SK-N-SH treated with all-trans-retinoic acid at 6 μM for 48 hours (cell line): ENCODE data around the gene ANKRA2.

Source experiments
- ATAC-seq: fragments of 200-7000 bp; cut with Tn5 transposase; 3 replicates; pipeline ENCODE4 v1.9.1; 2020; ENCODE audit warnings: mild to moderate bottlenecking, moderate library complexity
- ARNTL ChIP-seq: fragments of 450-650 bp; formaldehyde crosslinking; IDR thresholded peaks from 2 replicates; pipeline ENCODE4 v1.5.0; 2020; ENCODE audit warnings: low read depth, mild to moderate bottlenecking, moderate library complexity, borderline replicate concordance
- BACH2 ChIP-seq: fragments of 250-450 bp; sonication (Bioruptor Pico); IDR thresholded peaks from 2 replicates; pipeline ENCODE4 v1.9.0; 2021; ENCODE audit warnings: mild to moderate bottlenecking, borderline replicate concordance
- CSDC2 ChIP-seq: fragments of 250-450 bp; sonication (Bioruptor Pico); IDR thresholded peaks from 2 replicates; pipeline ENCODE4 v1.5.0; 2020; ENCODE audit warnings: mild to moderate bottlenecking, moderate library complexity
- CSRNP3 ChIP-seq: fragments of 250-450 bp; sonication (Bioruptor Pico); IDR thresholded peaks from 2 replicates; pipeline ENCODE4 v1.5.1; 2021; ENCODE audit warnings: mild to moderate bottlenecking, moderate library complexity
- ESRRG ChIP-seq: fragments of 250-450 bp; sonication (Bioruptor Pico); IDR thresholded peaks from 2 replicates; pipeline ENCODE4 v1.6.1; 2021; ENCODE audit warnings: mild to moderate bottlenecking
- GLIS3 ChIP-seq: fragments of 250-450 bp; sonication (Bioruptor Pico); IDR thresholded peaks from 2 replicates; pipeline ENCODE4 v1.5.0; 2020; ENCODE audit warnings: mild to moderate bottlenecking, moderate library complexity
- ISL1 ChIP-seq: fragments of 250-450 bp; sonication (Bioruptor Pico); IDR thresholded peaks from 2 replicates; pipeline ENCODE4 v2.1.2; 2022; ENCODE audit warnings: mild to moderate bottlenecking, moderate library complexity
- PATZ1 ChIP-seq: fragments of 250-450 bp; sonication (Bioruptor Pico); IDR thresholded peaks from 2 replicates; pipeline ENCODE4 v1.8.0; 2020; ENCODE audit warnings: mild to moderate bottlenecking, moderate library complexity, borderline replicate concordance
- PPARA ChIP-seq: fragments of 250-450 bp; sonication (Bioruptor Pico); IDR thresholded peaks from 2 replicates; pipeline ENCODE4 v1.5.0; 2020; ENCODE audit warnings: mild to moderate bottlenecking, borderline replicate concordance
- RARB ChIP-seq: fragments of 250-450 bp; sonication (Bioruptor Pico); IDR thresholded peaks from 2 replicates; pipeline ENCODE4 v1.8.0; 2021; ENCODE audit warnings: mild to moderate bottlenecking, moderate library complexity
- SNAI2 ChIP-seq: fragments of 250-450 bp; sonication (Bioruptor Pico); IDR thresholded peaks from 2 replicates; pipeline ENCODE4 v1.5.0; 2020; ENCODE audit warnings: mild to moderate bottlenecking, moderate library complexity
- TCF4 ChIP-seq: fragments of 250-450 bp; sonication (Bioruptor Pico); IDR thresholded peaks from 2 replicates; pipeline ENCODE4 v1.8.0; 2021; ENCODE audit warnings: mild to moderate bottlenecking, moderate library complexity, borderline replicate concordance
- TSHZ2 ChIP-seq: fragments of 250-450 bp; sonication (Bioruptor Pico); IDR thresholded peaks from 2 replicates; pipeline ENCODE4 v1.5.0; 2020; ENCODE audit warnings: mild to moderate bottlenecking, moderate library complexity
- ZFP3 ChIP-seq: fragments of 250-450 bp; sonication (Bioruptor Pico); IDR thresholded peaks from 2 replicates; pipeline ENCODE4 v1.5.0; 2020; ENCODE audit warnings: mild to moderate bottlenecking, moderate library complexity
- ZFP30 ChIP-seq: fragments of 450-650 bp; formaldehyde crosslinking; IDR thresholded peaks from 2 replicates; pipeline ENCODE4 v1.5.0; 2022; ENCODE audit warnings: mild to moderate bottlenecking, moderate library complexity
- ZNF565 ChIP-seq: fragments of 450-650 bp; formaldehyde crosslinking; conservative IDR thresholded peaks from 2 replicates; pipeline ENCODE4 v1.5.0; 2020; ENCODE audit warnings: low read depth, mild to moderate bottlenecking, moderate library complexity
- ZNF70 ChIP-seq: fragments of 450-650 bp; formaldehyde crosslinking; IDR thresholded peaks from 2 replicates; pipeline ENCODE4 v1.5.0; 2020; ENCODE audit warnings: mild to moderate bottlenecking, moderate library complexity

The ANKRA2 gene

GRCh38 chr5:73565969-73566547 is 619 bp upstream of the ANKRA2 start:
- no peak; the same call in 2 of the 3 replicates for ATAC-seq

GRCh38 chr5:73564675-73565074 is 764 bp downstream of the ANKRA2 start:
- peak; percentile 43 for ATAC-seq
- no peak for TF ChIP-seq ZNF70
- TF ChIP-seq PPARA, result no peak

More at GRCh38 chr5:73565969-73566547, 619 bp upstream of the ANKRA2 start:
- no peak for TF ChIP-seq RARB (CRISPR knock-in tag)
- peak; percentile 99 for TF ChIP-seq ZFP3 (CRISPR knock-in tag)

GRCh38 chr5:73564018-73564417 is 1.4 kb downstream of the ANKRA2 start:
- TF ChIP-seq TCF4 (CRISPR knock-in tag) (no peak), BACH2 (no peak), PATZ1 (CRISPR knock-in tag) (no peak), CSRNP3 (CRISPR knock-in tag) (no peak), ISL1 (CRISPR knock-in tag) (no peak)
- TF ChIP-seq, all 23 proteins: peak for 0
- ATAC-seq, result peak; percentile 10; the same call in 1 of the 3 replicates

GRCh38 chr5:73558950-73559349 is 6.5 kb downstream of the ANKRA2 start:
- TF ChIP-seq SNAI2 (CRISPR knock-in tag) (no peak), BACH2 (no peak), ZFP30 (CRISPR knock-in tag) (no peak), ZNF565 (no peak), CSDC2 (CRISPR knock-in tag) (no peak), ESRRG (no peak), ARNTL (CRISPR knock-in tag) (no peak), TSHZ2 (CRISPR knock-in tag) (no peak), ZNF70 (no peak)
- TF ChIP-seq, all 23 proteins: peak for 0
- no peak for ATAC-seq

GRCh38 chr5:73552642-73553041 is 12.8 kb downstream of the ANKRA2 start:
- no peak for ATAC-seq
- TF ChIP-seq ZFP30 (CRISPR knock-in tag) (no peak), GLIS3 (CRISPR knock-in tag) (no peak), CSRNP3 (CRISPR knock-in tag) (no peak), TCF4 (CRISPR knock-in tag) (no peak), PPARA (no peak)
- TF ChIP-seq, all 23 proteins: peak for 0

- ATAC-seq, result no peak
Observed at GRCh38 chr5:73550016-73550415, 15.4 kb downstream of the ANKRA2 start.

More at GRCh38 chr5:73550016-73550415, 15.4 kb downstream of the ANKRA2 start:
- no peak for TF ChIP-seq TCF4 (CRISPR knock-in tag)
